NCI-H2029 (cell line): ENCODE measurements around the gene KRTAP12-4.
"Not testable (repeated sequence)": the region's sequence is repeated elsewhere in the genome, so short reads cannot be mapped to it uniquely, and the experiment has no call there.

Experiments used
- DNase-seq: peaks from one replicate; lab custom pipeline; 2025; lab: John Stamatoyannopoulos, UW

KRTAP12-4 gene

DNA sequence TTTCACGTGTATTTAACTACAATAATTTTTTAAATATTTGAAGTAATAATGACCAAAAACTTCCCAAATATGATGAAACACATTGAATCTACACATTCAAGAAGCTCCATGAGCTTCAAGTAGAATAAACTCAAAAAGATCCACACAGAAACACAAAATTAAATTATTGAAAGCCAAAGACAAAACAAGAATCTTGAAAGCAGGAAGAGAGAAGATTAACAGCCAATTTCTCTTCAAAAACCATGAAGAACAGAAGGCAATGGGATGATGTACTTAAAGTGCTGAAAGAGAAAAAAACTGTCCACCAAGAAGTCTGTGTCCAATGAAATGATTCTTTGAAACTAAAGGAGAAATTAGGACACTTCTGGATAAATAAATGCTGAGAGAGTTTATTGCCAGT lies 22.4 kb downstream of the KRTAP12-4 start:
- no peak for DNase-seq

DNA sequence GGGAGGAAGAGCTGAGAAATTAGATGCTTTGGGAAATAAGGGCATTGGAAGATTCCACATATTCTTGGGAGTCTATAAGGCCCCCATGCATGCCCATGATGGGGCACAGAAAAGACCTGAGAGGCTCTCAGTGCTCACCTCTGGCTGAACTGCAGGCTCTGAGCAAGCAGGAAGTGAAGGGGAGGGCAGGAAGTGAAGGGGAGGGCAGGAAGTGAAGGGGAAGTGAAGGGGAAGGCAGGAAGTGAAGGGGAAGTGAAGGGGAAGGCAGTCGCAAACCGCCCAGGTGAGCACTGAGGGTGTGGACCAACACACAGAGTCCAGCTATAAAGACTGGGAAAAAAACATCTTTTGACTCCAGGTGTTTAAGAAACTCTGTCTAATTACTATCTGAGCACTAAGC lies 24.0 kb downstream of the KRTAP12-4 start:
- no peak for DNase-seq

DNA sequence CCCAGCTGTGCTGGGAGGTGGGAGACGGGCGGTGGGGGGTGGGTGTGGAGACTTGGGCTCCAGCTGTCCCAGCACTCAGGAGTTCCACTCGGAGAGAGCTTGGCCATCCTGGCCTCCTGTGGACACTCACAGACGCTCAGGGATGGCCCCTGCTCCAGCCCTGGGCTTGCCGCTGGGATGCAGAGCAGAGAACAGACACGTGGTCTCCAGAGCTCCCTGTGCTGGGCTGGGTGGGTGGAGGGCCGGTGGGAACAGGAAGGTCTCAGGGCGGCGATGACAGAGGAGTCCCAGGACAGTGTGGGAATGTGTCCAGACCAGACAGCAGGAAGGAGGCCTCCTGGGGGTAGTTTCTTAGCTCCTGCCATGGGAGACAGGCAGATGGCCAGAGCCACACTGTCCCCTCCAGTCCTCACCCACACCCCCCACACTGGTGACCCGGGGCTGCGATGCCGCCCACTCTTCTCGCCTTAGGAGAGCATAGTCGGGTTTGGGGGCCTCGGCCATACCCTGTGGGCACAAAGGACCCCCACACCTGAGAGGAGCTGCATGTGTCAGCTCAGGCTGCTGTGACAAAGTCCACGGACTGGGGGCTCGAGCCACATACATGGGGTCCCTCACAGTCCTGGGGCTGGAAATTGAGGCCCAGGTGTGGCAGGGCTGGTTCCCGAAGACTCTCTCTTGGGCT lies 25.6 kb downstream of the KRTAP12-4 start:
- no peak for DNase-seq

DNA sequence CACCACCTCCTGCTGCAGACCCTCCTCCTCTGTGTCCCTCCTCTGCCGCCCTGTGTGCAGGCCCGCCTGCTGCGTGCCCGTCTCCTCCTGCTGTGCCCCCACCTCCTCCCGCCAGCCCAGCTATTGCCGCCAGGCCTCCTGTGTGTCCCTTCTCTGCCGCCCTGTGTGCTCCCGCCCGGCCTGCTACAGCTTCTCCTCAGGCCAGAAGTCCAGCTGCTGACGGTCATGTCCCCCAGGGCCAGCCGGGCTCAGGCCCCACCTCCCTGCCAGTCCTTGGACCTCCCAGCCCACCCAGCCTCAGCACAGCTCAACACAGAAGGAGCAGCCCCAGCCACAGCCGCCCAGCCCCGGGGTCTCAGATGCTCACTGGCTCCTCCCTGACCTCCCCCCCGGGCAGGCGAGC lies 26.6 kb downstream of the KRTAP12-4 start:
- not testable (repeated sequence) for DNase-seq

DNA sequence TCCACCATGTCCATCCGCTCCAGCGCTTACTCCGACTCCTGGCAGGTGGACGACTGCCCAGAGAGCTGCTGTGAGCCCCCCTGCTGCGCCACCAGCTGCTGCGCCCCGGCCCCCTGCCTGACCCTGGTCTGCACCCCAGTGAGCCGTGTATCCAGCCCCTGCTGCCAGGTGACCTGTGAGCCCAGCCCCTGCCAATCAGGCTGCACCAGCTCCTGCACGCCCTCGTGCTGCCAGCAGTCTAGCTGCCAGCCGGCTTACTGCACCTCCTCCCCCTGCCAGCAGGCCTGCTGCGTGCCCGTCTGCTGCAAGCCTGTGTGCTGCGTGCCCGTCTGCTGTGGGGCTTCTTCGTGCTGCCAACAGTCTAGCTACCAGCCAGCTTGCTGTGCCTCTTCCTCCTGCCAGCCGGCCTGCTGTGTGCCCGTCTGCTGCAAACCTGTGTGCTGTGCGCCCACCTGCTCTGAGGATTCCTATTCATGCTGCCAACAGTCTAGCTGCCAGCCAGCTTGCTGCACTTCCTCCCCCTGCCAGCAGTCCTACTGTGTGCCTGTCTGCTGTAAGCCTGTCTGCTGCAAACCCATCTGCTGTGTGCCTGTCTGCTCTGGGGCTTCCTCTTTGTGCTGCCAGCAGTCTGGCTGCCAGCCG lies 27.2 kb downstream of the KRTAP12-4 start:
- not testable (repeated sequence) for DNase-seq

DNA sequence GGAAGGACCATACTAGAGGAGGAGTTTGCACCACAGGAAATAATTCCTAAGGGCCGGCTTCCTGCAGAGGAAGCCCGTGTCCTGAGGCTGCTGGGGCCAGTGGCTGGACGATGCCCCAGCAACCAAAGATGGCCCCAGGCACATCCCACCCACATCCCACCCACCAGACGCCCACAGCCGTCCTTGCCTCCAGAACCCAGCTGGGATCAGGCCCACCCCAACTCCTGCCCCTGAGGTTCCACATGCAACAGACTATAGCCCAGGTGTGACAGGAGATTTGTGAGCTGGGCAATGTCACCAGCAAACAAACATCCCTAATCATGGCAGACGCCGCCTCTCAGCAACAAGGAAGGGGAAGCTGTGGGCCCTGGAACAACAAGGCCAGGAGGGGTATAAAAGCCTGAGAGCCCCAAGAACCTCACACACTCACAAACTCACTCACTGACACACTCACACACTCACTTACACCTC lies 27.8 kb downstream of the KRTAP12-4 start, which contains the start of gene KRTAP10-9:
KRTAP10-9 (plus strand) TSS at position 421 of the 471 bp plus-strand sequence. CDS start 79 bp downstream, outside the sequence.
- no peak for DNase-seq

DNA sequence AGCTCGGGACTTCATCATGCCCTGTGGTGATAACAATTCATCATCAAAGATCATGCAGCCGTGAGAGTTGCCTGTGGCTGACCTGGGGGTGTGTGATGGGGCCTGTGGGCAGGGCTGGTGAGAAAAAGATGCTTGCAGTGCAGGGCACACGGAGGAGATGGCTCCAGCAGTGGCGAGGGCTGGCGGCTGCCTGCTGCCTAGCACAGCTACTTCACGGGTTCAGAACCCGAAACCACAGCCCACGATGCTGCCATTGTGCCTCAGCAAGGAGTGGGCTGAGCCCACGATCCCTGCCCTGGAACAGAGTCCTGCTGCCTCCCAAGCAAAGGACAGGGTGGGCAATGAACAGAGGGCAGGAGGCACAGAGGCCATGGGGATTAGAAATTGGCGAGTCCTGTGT lies 28.2 kb downstream of the KRTAP12-4 start:
- no peak for DNase-seq

DNA sequence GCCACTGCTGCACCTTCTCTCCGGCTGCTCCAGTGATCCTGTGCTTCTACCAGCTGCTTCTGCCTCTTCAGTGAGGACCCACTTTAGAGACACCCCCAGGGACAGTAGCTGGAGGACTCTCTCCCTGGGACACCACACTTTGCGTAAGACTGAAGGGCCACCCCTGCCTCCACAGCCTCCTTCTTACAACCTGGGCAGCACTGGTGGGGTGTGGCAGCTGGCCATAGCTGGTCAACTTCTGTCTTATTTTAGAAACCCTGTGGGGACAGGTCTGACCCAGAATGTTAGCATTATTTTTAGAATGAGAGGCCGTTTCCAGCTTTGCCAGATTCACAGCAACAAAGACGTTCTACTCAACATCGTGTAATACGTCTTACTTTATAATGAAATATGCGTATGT lies 28.7 kb downstream of the KRTAP12-4 start:
- no peak for DNase-seq

DNA sequence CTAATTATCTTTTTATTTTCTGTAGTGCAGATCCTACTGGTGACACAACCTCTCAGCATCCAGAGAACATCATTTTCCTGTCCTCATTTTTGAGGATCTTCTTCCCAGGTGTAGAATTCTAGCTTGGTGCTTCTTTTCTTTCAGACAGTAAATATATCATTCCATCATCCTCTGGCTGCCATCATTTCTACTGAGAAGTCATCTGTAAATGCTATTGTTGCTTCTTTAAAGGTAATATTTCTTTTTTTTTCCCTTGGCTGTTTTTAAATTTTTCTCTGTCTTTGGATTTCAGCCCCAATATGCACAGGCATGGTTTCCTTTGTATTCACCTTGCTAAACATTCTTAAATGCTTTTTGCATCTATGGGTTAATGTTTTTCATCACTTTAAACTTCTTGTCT lies 30.9 kb downstream of the KRTAP12-4 start:
- no peak for DNase-seq

DNA sequence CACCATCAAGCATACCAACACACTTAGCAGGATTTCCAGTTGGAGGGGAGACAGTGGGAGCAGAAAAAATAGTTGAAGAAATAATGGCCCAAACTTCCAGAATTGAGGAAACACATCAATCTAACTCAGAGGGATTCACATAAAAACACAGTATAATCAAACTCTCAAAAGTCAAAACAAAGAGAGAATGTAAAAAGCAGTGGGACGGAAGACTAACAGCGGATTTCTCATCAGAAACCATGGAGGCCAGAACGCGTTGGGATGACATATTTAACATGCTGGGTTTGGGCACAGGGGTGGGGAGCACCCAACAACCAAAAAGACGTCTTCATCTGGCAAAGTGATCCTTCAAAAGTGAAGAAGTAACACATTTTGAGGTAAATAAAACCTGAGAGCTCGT lies 34.6 kb downstream of the KRTAP12-4 start:
- no peak for DNase-seq

DNA sequence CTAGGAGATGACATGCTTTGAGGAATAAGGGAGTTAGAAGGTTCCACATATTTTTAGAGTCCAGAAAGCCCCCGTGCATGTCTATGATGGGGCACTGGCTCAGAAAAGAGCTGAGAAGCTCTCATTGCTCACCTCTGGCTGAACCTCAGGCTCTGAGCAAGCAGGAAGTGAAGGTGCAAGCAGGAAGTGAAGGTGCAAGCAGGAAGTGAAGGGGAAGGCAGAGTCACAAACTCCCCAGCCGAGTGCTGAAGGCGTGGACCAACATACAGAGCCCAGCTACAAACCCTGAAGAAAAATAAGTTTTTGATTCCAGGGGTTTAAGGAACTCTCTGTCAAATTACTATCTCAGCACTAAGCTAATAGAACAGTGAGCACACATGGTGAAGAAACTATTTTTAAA lies 35.5 kb downstream of the KRTAP12-4 start:
- DNase-seq = no peak

DNA sequence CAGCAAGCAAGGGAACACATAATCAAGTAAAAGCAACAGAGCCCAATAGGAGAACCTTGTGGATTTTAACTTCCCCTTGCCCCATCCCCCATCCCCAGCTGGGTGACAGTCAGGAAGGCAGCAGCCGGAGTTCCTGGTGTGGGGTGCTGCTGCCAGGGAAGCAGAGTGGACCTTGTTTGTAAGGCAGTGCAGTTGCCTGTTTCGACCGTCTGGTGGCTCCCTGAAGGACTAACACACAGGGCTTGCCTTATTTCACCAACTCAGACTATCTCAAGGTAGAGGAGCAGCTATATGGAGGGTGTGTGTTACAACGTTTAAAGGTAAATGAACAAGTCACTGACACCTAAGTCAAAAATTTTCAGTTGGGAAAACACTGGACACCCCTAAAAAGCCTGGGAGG lies 36.0 kb downstream of the KRTAP12-4 start:
- DNase-seq = no peak

DNA sequence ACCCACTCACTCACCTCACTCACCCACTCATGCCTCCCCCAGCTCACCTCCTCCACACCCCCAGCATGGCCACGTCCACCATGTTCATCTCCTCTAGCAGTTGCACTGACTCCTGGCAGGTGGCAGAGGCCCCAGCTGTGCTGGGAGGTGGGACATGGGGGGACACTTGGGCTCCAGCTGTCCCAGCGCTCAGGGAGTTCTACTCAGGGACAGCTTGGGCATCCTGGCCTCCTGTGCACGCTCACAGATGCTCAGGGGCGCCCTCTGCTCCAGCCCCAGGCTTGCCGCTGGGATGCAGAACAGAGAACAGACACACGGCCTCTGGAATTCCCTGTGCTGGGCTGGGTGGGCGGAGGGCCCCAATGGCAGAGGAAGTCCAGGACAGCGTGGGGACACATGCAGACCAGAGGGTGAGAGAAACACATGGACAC lies 37.4 kb downstream of the KRTAP12-4 start:
- no peak for DNase-seq

DNA sequence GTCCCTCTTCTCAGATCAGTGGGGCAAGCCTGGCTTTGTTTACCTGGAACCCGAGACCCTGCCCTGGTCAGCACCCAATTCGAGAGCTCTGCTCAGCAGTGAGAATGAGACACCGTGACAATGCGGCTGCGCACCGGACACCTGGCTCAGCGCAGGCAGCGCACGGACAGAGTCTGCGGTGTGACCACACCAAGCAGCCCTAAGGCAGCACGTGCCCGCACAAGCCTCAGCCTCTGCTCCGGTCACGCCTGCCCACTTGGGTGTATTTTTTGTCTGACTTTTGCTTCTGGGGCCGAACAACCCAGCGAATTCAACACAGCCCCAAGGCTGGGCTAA lies 37.9 kb downstream of the KRTAP12-4 start:
- DNase-seq = no peak

DNA sequence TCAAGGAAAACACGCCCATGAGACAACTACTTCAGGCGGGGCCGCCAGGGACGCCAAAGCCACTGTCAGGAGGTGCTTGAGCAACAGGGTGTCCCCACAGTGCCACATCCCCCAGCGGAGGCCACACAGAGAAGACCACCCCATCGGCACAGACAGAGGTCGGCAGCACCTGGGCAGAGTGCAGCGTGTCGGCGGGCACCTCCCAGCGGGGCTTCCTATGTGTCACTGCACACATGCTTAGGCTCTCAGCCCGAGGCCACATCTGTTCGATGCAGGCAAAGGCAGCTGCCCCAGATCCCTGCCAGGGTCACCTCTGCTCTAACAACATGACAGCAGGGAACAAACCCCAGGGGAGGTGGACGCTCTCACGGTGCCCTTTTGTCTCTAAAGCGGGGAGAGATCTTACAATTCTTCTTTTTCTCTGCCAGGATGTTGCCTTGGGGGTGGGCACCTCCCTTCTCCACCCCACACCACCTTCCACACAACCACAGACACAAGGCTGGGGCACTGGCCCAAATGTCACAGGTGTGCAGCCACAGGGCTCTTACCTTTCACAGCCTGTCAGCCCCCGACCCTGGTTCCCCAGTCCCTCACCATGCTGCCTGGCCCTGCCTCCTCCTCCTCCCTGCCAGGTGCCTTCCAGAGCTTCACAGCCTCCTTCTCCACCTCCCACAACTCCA lies 38.4 kb downstream of the KRTAP12-4 start:
- no peak for DNase-seq

DNA sequence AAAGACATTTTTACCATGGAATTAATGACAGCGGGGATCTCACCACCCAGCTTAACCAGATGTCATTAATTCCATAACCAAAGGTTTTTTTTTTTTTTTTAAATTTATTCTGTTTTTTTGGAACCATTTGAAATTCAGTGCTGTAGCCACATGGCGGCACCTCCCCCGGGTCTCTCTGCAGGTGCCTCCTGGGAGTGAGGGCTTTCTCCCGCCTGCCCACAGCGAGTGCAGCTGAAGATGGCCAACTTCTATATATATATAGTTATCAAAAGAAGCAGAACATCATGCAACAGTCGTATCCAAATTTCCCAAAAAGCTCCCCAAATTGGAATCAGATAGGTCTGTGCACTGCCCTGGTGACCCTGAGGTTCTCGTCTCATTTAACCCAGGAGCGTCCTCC lies 39.0 kb downstream of the KRTAP12-4 start:
- DNase-seq = no peak

DNA sequence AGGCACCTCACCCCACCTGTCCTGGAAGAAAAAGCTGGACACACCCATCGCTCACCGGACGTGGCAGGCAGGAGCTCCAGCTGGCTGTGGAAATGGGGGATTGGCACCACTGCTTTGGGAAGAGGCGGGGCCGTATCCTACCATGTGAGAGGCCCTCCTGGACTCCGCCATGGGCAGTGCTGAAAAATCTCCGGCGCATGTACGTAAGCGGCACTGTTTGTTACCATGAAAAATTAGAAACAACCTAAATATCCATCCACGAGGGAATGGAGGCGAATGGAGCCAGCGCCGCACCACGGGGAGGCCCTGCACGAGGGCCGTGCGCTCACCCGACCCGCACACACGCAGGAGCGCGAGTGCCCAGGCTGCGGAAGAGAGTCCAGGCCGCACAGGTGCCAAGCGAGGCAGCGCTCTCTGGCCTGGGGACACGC lies 39.5 kb downstream of the KRTAP12-4 start:
- DNase-seq = no peak

DNA sequence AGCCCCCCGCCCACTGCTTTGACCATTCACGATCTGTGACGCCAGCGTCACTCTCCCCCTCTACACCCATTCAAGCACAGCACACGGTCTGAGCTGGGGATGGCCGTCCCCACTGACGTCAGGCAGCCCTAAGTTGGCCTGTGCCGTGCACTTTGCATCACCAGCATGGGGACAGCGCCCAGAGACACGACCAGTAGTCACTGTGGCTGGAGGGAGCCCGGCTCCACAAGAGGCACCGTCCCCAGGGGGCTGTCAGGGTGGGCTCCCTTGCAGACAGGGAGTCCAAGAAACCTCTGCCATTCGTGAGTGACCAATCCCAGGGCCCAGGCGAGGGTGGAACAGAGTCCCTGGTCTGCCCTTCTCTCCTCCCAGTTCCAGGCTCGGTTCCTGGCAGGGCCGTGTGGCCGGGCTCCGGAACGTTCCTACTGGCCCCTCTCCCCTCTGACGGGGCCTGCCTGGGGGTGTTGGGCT lies 40.3 kb downstream of the KRTAP12-4 start:
- DNase-seq = no peak

DNA sequence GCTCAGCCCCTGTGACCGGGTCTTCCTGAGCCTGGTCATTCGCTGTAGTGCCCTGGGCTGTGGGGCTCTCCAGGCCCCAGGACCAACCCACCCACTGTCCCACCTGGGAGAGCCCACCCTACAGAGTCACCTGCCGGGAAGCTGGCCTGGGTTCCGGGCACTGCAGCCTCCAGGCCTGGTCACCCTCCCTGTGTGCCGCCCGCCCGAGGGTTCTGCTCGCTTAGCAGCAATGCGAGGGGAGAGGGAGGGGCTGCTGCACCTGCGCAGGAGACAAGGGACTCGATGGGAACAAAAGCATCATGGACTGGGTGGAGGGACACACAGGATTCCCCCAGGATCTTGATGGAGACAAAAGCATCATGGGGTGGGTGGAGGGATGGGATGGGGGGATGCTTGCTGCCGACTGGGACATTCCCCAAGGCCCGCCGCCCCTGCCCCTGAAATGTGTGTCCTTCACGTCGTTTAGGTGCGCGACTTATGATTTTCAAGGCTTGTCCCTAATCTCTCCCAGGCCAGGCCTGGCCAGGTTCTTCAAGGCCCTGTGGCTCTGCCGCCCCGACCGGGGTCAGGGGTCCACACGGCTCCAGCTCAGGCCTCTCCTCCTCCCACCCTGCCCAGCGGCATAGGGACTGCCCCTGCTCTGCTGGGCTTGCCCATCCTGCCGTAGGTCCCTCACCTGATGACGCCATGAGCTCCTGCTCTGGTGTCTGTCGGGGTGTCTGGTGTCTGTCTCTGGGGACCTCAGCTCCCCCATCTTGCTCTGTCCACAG lies 40.9 kb downstream of the KRTAP12-4 start:
- no peak for DNase-seq

DNA sequence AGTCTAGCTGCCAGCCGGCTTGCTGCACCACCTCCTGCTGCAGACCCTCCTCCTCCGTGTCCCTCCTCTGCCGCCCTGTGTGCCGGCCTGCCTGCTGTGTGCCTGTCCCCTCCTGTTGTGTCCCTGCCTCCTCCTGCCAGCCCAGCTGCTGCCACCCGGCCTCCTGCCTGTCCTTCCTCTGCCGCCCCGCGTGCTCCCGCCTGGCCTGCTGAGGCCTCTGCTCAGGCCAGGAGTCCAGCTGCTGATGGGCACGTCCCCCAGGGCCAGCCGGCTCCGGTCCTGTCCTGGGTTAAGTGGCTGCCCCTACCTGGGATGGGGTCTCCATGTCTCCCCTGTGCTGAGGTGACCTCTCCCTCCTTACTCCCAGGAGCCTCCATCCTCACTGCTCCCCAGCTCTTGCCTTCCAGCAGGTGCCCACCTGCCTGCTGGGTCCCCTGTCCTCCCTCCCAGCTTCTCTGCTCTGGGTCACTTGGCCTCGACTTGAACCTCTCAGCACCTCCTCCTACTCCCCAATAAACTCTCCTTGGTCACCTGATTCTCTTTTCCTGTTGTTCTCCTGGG lies 41.7 kb downstream of the KRTAP12-4 start:
- DNase-seq = no peak

DNA sequence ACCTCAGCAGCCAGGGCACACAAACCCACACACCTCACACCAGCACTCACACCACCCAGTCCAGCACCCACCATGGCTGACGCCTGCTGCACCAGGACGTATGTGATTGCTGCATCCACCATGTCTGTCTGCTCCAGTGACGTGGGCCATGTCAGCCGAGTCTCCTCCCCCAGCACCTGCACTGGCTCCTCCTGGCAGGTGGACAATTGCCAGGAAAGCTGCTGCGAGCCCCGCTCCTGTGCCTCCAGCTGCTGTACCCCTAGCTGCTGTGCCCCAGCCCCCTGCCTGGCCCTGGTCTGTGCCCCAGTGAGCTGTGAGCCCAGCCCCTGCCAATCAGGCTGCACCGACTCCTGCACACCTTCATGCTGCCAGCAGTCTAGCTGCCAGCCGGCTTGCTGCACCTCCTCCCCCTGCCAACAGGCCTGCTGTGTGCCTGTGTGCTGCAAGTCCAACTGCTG lies 42.4 kb downstream of the KRTAP12-4 start, which contains the start of gene KRTAP10-8:
KRTAP10-8 (plus strand) TSS at position 51 of the 458 bp plus-strand sequence; CDS start at position 73, 22 bp downstream.
- DNase-seq = no peak

DNA sequence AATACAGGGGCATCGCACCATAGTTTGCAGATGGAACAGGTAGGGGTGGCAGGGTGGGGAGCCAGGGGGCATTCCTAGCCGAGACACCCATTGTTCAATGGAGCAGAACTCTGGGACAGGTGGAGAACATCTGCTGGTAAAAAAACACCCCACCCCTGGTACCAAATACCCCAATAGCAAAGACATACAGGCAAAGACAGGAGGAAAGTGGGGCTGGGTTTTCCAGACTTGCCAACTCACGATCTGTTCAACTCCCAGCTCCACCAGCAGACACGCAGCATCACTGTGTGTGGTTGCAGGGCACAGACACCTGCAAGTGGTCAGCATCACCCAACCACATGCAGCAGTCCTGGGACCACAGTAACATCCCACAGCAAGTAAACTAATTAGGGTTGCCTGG lies 42.9 kb downstream of the KRTAP12-4 start:
- DNase-seq = no peak
